AML-193 (cell line): ENCODE results near the gene ZNF804B.

Experiments used
- DNase-seq, 2 experiments: peaks; one replicate each; lab custom pipeline; 2025; lab: John Stamatoyannopoulos, UW

Gene ZNF804B

DNA sequence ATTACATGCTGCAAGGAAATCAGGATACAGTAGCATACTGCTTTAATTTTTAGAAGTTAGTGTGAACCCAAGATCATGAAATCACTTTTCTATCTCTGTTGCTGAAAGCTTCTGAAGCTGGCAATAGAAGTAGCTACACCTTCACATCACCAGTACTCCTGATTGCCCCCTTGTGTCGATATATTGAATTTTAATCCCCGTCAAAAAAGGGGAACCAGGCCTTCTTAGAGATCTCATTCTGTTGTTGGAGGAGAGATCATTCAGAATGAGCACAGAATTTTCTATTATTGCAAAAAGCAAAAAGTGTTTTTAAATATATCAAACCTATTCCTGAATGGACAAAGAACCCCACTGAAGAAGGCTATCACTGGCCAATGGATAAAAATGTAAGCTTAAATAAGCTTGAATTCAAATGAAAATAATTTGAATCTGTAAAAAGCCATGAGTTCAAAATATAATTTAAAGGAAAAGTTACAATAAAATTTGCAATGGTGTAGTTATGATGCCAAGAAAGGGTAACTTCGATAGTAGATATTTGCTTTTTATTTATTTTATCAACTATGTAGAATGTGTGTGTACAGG is 75.7 kb downstream of the ZNF804B start:
- peak; percentile 38 to 45 for DNase-seq

- DNase-seq = no peak
These were observed 82.7 kb downstream of the ZNF804B start for GRCh38 chr7:88842201-88842600.

DNA sequence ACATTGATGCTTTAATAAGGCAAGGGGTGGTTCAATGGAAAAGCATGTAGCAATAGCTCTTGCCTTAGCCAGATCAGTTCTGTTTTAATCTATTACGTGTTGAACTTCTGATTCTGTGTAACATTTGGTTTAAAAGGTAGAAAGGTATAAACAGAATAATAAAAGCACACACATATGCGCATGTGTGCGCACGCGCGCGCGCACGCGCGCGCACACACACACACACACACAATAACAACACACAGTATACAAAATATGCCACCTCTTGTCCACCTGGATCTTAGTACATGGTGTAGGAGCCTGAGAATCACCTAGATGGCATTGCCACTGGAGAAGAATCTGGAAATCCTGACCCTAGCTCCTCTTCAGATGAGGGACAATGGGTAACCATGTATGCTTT is 85.6 kb downstream of the ZNF804B start:
- no peak for DNase-seq

DNA sequence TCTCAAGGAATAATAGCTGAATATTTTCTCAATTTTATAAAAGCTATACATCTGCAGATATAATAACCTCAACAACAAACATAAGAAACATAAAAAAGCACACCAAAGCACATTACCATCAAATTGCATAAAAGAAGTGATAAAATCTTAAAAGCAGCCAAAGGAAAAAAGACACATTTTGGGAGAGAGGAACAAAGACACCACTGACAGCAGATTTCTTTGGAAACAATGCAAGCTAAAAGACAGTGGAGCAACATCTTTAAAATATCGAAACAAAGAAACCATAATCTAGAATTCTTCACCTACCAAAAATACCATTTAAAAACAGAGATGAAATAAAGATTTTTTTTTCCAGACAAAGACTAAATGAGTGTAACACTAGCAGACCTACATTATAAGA is 91.7 kb downstream of the ZNF804B start:
- no peak for DNase-seq

- no peak for DNase-seq
These were observed 99.8 kb downstream of the ZNF804B start for GRCh38 chr7:88859288-88859687.

GRCh38 chr7:88866265-88866863 is 106.9 kb downstream of the ZNF804B start:
- no peak for DNase-seq

DNA sequence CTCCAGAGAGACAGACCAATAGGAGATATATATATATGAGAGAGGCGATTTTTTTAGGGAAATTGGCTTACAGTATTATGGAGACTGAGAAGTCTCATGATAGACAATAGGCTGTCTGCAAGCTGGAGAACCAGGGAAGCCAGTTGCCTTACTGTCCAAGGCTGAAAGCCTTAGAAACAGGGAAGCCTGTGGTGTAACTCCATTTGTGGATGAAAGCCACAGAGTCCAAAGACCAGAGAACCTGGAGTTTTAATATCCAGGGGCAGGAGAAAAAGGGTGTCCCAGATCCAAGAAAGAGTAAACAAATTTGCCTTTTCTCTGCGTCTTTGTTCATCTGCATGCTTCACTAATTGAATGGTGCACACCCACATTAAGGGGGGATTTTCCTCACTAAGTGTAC is 107.7 kb downstream of the ZNF804B start:
- no peak for DNase-seq

- no peak for DNase-seq
These were observed 109.0 kb downstream of the ZNF804B start for GRCh38 chr7:88868456-88868855.

GRCh38 chr7:88881136-88881535 is 121.6 kb downstream of the ZNF804B start:
- DNase-seq = no peak

DNA sequence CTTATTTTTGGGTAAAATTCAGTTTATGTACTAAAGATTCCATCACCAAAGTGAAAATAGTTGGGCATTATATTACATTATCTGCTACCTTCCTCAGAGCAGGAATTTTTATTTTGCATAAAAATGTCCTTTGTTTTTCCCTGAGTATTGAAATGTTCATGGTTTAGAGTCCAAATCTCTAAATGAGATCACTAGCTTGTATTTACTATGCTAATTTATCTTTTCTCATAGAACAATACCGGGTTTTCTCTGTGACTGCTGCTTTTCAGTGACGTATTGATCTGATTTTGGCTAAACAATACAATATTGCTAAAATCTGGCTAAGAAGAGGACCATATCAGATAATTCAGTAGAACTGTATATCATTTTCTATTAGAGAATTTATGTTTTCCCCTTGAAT is 125.6 kb downstream of the ZNF804B start:
- no peak for DNase-seq

DNA sequence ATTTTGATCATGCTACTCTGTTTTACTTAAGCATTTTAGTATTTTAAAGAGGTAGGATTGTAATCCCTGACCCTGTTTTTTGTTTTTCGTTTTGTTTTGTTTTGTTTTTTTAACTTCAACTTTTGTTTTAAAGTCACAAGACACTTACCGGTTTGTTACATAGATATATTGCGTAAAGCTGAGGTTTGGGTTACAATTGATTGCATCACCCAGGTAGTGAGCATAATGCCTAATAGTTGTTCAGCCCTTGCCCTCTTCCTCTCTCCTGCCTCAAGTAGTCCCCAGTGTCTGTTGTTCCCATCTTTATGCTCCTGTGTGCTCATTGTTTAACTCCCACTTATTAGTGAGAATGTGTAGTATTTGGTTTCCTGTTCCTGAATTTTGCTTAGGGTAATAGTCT is 129.2 kb downstream of the ZNF804B start:
- DNase-seq = peak in 1 of 2 experiments; percentile 9

DNA sequence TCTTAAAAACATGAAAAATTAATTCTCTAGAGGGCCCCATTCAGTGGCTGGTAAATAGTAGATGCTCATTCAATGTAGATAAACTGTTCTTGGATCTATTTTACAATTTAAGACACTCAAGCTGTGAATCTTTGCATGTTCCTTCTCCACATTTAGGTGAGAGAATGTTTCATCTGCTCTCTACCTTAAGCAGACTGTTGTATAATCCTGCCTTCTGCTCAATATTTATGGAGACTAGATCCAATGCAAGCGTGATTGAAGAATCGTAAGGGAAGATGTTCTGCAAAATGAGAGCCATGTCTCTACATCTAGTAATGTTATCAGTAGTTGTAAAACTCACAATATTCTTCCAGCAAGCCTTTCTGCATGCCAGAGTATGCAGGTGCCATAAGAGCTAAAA is 151.0 kb downstream of the ZNF804B start:
- no peak for DNase-seq

GRCh38 chr7:88912852-88913251 is 153.4 kb downstream of the ZNF804B start:
- DNase-seq = no peak

DNA sequence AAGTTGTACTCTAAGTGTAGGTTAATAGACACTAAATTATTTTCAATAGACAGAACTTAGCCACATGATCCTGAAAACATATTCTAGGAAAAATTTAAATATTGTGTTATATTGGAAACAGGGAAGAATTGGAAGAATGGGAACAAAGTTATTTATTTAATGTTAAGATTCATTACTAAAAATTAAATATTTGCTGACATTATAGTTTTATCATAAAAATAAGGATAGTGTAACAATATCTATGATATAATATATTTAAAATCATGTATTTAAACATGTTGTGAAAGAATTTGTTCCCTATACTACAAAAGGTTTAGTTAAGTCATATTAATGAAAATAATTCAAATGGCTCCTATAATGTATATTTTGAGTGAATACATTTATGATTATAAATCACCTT is 156.1 kb downstream of the ZNF804B start:
- DNase-seq = no peak

DNA sequence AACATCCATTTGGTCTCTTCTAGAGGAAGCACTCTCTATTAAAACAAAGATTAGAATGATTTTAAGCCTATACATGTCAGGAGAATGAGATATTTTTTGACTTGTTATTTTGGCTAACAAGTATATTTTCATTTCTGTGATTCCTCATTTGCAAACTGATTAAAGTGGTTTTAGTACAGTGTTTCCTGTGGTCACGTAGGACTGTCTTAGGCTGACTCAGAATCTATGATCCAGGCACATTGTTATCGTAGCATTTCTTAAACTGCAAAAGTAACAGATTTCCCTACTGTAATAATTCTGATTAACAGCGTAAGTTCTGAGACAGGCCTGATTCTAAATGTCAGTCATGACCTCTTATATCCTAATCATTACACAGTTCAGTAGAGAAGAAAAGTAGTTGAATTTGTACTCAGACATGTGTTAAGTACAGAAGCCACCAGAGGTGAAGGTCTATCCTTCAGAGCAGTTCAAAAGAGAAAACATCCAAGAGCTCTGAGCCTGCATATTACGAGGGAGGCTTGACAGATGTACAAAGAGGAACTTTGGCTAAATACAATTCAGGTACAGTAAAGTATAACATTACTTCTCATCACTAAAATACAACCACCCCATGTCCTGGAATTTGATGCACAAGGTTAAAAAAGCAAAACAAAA is 160.1 kb downstream of the ZNF804B start:
- DNase-seq = no peak

DNA sequence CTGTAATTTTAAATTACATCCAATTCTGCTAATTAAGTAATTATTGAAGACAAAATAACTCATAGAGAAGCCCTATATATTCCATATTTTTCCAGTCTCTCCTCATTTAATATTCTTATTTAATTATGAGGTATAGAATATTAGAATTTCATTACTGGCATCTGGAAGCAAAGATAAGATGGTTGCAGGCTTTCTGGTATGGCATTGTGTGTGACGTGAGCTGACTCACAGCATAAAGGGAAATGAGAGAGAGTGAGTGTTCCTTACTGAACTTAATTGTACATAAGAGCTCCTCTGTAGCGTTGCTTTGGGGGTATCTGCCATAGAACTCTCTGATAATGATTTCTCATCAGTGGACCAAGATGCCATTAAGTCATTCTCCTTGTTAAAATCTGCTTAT is 163.4 kb downstream of the ZNF804B start:
- no peak for DNase-seq

- DNase-seq = no peak
These were observed 168.8 kb downstream of the ZNF804B start for GRCh38 chr7:88928276-88928675.

DNA sequence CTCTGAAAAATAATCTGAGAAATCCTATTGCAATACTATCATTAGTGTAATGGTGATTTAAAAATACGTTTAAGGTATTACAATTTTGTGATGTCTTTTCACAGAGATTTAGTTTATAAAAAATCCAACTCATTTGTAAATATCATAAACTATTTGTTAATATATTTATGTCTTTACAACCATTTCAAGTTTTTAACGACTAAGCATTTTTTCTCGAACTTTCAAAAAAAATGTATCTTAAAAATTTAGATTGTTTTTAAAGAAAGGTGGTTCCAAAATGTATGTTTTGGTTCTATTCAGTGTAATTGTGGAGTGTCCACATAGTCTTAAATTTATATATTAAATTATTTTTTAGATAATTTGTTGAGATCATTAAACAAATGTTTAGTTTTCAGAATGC is 170.2 kb downstream of the ZNF804B start:
- DNase-seq = no peak

- no peak for DNase-seq
These were observed 173.8 kb downstream of the ZNF804B start for GRCh38 chr7:88933285-88933684.

GRCh38 chr7:88942815-88943501 is 183.5 kb downstream of the ZNF804B start:
- DNase-seq = no peak

DNA sequence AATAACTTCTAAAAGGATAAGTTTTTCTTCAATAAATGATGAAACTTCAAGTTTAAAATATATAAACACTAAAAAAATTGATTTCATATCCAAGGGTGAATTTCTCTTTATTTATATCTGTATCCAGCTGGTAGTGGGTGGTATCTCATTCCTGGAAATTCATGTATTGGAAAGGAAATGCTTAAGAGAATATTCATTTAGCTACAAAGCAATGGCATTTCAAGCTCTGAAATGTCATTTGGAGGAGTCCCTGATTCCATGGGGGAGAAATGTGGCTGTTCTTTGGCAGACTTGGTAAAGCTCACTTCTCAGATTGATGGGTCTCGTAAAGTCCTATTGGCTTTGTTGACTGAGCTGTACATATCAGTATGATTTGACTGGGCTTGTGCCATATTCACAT is 192.3 kb downstream of the ZNF804B start:
- DNase-seq = no peak

GRCh38 chr7:88964418-88964817 is 204.9 kb downstream of the ZNF804B start:
- no peak for DNase-seq

DNA sequence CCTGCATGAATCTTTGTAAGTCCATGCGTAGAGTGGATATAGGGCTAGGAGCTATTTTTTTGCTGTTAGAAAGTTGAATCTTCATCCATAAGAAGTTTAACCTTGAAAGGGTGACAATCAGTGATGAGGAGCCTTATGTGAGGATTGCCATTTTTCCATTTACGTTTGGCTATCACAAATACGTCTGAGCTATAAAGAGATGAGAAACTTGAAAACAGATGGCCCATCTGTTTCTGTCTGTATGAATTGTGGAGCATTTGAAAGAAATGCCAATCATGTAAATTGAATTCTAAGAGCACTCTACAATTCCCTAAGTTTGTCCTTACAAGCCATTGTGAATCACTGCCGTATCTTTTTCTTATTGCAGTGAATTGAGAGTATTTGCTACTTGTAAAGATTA is 205.9 kb downstream of the ZNF804B start:
- DNase-seq = no peak
